Caki2 (cell line): ENCODE results near the gene NTM. TPM values are rescaled to one million over a fixed set of nuclear protein-coding genes. Genes with fewer than 3 reads are reported as not detected.

Experiments
- DNase-seq: peaks from one replicate; pipeline ENCODE4 v3.0.0-alpha.2; 2015; ENCODE audit warnings: low read depth
- in situ Hi-C: cut with HindIII; loops from 2 replicates; pipeline ENCODE4 v1.10.0; 2016; ENCODE audit warnings: low sequenced_read_pairs, low pct_unique_long_range_greater_than_20kb, mixed read lengths
- total RNA-seq: library from RNA; depleted of rRNA; stranded (reverse); fragments of >200 nt; shearing (Covaris generic); gene quantifications from 2 replicates; pipeline ENCODE4 v1.2.3, GENCODE V29; 2014; ENCODE audit warnings: low replicate concordance

The NTM gene
- total RNA-seq, 1 experiment from 2014 or later = not detected

DNA sequence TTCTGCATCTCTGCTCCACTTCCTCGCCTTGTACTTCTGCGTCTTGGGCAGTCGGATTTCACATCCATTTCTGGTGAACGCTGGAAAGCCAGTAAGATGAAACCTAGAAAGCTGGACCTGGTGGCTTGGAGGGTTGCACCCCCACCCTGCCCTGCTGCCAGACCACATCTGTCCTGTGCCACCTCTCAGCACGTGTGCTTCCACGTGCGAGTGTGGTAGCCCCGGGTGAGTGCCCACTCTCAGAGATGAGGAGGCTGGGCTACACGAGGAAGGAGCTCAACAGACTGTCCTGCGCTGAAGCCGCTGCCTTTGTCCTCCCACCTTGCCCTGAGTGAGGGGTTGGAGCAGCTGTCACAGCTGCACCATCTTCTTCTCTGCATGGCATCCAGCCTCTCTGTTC is 77.5 kb downstream of the NTM start:
- in situ Hi-C loops = no loop called here

DNA sequence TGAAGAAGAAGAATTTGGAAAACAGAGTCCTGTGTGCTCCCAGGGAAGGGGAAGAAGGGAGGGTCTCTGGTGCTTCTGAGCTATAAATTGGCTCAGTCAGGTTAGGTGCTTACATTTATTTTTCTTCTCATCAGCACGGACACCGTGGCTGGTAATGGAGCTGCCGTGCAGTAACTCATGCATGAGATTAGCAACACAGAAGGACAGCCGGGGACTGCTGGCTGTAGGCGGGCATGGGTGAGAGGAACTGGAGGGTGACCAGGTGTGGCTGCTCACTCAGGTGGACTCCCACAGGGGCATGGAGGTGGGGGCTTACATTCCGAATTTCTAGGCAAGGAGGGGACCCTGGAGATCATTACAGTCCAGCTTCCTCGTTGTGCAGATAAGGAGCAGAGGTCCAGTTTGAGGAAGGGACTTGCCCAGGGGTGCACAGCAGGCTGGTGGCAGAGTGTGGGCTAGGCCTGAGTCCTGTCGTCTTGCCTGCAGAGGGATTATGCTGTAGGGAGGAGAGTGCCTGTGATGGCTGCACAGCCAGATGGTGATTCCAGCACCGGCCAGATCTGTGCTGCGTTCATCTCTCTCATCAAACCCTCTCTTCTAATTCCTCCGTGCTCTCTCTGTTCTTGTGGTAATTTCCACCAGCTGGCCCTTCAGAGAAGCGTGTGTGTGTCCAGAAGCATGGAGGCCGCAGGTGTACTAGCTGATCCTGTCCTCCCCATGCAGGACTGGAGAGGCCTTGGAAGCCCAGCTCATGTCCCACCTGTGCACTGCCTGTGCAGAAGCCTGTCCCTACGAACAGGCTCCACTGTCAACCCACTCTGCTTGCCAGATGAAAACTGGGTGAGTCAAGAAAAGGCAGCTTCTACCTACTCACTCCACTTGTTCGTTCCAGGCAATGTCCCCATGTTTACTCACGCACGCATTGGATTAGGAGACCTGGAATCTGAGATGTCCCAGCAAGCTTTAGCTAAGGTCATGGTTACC is 78.9 kb downstream of the NTM start:
- in situ Hi-C loops = no loop called here
- DNase-seq = no peak

More for the DNA sequence above, 77.5 kb downstream of the NTM start:
- DNase-seq = no peak

DNA sequence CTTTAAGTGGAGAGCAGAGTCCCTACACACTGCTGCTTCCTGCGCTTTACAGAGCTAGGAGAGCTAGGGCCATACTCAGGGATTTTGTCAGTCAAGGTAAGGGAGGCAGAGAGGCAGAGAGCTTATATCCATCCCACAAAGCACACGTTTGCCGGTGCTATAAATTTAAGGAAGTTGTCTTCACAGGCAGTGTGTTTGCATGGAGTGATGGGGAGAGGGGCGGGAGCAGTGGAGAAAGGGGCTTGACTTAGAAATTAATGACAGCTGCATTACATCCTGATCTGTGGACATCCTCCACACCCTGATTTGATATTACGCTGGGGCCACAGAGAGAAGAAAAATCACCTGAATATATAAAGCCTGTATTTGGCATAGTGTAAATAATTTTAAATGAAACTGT is 84.1 kb downstream of the NTM start:
- no peak for DNase-seq
- in situ Hi-C loops = no loop called here

DNA sequence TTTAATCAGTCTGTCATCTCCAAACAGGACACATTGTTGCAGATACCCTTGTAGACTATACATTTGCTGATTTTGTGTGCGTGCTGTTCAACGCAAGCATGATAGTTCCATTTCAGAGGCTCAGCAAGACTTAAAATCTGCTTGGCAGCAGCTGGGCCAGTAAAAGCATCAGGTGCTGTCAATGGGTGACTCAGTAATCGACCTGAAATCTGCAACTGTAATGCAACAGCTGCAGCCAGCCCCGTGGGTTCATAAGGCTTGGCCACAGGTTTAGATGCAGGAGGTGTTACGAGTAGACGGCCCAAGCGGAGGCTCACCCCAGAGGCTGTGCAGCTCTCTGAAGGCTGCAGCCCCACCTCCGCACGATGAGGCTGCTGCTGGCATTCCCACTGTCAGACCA is 84.6 kb downstream of the NTM start:
- no peak for DNase-seq
- in situ Hi-C loops = no loop called here

DNA sequence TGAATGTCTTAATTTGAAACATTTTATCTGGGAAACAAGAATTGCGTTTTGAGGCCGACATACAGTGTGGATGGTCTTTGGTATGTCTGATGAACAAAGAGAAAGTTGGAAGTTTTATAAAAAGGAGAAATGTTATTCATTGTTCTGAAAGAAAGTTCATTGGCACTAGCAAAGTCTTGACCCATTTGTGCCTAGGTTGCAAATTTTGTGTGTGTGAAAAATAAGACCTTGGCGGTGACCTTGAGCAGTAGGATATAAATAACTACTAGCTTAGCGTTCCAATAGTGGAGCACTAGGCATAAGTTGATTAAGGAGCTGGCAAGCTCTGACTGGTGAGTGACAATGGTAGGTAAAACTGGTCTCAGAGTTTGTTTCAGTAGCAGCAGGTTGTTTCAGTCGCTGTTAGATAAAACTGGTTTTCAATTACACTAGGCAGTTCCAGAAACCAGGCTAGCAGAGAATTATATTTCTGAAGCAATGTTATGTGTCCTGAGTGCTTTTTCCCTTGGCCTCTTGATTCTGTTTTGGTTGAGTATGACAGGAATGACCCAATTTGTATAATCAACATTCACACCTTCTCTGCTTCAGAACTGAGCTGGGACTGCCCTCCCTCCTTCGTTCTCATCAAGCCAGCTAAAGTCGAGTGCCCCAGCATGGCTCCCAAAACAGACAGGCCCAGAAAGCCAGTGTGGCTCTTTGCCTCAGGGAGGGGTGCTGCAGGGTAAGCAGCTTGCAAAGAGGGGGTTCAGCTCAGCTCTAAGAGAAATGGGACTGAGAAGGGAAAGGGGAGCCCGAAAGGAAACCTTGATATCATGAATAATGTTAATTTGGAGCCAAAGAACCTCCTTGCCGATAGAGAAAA is 85.7 kb downstream of the NTM start:
- in situ Hi-C loops = no loop called here
- DNase-seq = no peak

DNA sequence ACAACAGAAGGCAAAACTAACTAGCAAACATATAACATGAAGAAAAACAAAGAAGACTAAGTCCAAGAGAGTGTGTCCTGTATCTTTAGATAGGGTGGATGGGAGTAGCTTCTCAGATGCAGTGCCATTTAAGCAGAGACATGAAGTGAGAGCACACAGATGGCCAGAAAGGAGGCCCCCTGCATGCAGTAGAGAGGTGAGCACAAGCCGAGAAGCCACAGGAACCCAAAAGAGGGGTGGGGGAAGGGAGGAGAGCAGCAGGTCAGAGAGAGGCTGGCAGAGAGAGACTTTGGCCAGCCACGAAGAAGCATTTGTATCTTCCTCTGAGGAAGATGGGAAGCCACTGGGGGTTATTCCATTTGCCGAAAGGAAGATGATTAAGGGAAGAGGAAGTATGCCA is 86.7 kb downstream of the NTM start:
- in situ Hi-C loops = no loop called here
- no peak for DNase-seq

DNA sequence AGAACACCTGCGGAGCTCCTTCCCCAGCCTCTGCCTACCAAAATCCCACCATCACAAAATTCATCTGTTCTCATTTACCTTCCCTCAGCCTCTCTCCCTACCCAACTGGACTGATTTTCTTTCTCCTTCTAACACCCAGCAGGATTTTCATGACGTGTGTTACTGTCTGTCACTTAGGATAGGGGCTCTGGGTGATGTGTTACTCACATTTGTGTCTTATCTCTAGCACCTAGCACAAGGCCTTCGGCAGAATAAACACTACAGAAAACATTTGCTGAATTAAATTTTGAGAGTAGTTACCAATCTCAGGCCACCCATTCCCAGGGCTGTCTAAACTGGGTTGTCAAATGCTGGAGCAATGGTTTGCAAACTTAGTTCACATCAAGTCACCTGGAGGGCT is 88.0 kb downstream of the NTM start:
- in situ Hi-C loops = no loop called here
- no peak for DNase-seq

DNA sequence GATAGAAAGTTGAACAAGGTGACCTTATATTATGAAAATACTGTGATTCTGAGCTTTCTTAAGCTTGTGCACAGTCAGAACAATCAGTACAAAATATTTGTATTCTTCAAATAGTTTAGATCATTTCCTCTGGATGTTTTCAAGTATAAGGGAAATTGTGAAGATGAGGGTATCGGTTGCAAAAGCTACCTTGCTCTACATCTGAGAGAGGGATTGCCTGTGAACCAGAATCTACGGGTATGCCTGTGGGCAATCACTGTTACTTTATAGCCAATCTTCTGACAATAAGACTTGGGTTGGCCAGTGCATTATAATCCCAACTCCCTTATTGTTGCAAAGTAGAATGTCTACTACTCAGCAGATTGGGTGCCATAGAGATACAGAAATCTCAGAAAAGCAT is 90.5 kb downstream of the NTM start:
- in situ Hi-C loops = no loop called here
- DNase-seq = no peak

DNA sequence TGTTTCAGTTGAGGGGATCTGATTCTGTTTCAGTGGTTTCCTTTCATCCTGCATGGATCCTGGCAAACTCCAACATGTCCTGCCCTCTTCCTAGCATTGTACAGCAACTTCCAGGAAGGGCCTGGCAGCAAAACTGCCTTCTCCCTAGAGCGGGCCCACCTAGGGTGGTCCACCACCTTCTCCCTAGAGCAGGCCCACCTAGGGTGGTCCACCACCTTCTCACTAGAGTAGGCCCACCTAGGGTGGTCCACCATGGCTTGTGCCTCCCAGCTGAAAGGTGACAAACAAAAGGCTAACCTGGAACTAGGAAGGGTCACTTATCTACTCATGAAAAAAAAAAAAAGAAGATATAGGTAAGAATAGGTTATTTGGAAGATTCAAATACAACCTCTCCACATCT is 92.2 kb downstream of the NTM start:
- no peak for DNase-seq
- in situ Hi-C loops = no loop called here

DNA sequence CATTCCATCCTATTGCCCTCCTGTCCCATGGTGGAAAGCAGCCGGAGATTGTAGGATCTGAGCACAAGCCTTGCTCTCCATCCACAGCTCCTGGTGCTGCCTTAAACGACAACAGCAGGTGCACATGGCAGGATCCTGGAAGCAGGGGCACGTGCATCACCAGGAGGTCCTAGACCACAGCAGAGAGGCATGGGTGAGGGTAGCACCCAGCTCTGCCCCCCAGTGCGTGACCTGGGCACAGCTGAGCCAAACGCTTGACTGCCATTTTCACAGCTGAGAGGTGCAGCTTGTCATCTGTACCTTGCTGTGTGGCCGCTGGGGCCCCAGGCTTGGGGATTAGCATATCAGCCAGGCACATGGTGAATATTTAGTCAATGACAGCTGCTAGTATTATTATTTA is 92.7 kb downstream of the NTM start:
- no peak for DNase-seq
- in situ Hi-C loops = no loop called here

DNA sequence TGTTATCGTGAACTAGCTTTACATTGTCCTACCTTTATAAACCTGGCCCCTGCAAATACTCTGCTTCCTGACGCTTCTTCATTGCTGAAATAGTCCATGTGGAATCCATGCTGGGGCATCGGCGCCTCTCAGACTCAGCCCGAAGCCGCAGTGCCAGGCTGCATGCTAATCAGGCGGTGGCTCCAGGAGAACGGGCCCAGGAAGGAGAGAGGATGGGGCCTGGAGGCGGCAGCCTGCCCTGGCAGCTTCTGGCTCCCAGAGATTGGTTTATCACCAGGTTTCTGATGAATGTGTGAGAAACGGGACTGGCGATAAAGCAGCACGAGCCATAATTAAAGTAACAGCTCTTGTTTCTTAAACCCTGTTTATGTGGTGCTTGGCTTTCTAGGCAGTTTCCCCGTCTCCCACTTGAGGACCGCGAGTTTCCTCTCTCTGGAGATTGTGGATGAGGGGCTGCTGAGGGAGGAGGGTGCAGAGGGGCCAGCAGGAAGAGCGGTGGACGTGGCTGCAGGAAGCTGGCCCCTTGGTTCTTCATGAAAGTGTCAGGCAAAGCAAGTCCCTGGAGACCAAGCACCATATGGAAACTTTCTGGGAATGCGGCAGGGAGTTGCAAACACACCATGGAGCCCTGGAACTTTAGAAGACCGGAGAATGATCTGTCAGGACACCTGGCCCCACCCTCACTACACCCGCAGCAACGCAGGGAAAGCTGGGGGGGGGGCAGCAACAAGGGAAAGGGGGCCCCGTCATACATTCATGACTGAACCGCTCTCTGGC is 93.4 kb downstream of the NTM start:
- in situ Hi-C loops = no loop called here
- no peak for DNase-seq

DNA sequence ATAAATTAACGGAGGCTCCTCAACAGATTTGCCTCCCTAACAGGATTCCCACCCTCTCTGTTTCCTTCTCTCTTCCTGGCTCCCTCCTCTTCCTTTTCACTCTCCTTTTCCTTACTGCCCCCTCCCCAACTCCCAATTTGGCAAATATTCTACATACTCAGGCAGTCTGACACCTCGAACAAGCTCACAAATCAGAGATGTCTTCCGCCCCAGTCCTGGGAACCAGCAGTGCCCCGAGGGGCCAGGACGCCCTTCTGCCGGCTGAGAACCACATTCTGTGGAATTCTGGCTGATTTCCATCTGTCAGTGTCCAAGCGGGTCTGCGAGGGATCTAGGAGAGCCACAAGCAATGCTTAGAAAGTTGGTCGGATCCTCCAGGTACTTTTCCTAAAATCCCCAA is 94.0 kb downstream of the NTM start:
- in situ Hi-C loops = no loop called here

DNA sequence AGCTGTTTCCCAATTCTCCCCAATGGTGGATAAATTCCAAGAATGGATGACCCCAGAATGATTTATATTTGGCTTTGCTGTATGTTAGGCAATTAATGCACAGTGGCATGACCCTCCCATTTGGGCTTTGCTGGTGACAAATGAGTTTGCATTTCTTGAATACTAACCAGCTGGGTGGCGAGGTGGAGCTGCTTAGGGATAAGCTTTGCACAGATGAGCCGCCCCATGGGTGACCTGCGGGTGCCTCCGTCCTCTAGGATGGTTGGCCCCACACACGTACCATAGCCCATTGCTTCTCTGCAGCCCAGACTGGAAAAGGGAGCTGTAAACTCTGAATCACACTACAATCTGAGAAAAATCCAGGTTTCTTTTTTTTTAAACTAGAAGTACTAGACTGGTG is 94.6 kb downstream of the NTM start:
- in situ Hi-C loops = no loop called here

More for the DNA sequence above, 94.0 kb downstream of the NTM start:
- DNase-seq = no peak

DNA sequence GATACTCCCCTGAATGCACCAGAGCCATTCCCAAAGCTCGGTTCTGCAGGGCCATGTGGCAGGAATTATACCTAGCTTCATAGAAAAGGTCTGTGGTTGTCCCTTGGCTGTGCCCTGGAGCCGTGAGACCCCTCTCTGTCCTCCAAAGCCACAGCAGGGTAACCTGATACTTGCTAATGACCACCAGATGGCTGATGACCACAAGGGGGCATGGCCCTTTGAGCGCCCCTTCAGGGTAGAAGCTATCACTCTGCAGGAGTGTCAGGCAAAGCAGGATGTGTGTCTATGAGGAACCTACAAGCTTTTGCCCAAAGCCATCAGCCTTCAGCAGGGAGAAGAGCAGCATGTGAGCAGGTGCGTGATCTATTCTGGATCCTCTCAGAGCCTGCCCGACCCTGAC is 95.3 kb downstream of the NTM start:
- DNase-seq = no peak
- in situ Hi-C loops = no loop called here

More for the DNA sequence above, 94.6 kb downstream of the NTM start:
- DNase-seq = no peak

DNA sequence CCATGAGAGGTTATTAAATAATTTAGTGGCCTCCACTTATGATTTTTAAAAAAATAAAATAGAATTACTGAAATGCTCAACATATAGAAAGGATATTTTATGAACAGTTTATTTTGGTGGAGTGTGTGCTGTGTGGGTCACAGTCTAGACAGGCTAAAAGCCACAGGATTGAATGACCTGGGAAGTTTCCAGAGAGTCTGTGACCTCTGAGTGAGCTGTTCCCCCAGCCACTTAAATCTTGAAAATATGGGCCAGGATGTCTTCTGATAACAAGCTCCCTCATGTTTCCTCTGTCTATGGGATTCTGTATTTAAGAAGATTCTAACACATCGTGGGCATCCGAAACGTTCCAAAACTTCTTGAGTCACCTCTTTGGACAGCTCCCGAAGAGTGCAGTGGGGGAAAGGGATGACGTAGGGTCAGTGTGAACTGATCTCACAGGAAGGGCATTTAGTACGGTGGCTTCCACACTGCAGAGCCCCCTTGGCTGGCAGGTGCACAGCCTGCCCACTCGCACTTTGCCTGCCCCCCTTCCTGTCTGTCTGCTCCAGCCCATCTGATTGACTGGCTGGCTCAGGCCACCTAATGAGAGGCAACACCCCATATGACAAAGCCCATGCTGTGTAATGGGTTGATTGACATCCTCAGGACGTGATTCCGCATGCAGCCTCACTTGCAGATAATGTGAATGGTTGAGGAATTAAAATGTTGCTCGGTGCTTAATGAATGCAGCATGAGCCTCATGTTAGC is 97.4 kb downstream of the NTM start:
- in situ Hi-C loops = no loop called here
- DNase-seq = no peak

DNA sequence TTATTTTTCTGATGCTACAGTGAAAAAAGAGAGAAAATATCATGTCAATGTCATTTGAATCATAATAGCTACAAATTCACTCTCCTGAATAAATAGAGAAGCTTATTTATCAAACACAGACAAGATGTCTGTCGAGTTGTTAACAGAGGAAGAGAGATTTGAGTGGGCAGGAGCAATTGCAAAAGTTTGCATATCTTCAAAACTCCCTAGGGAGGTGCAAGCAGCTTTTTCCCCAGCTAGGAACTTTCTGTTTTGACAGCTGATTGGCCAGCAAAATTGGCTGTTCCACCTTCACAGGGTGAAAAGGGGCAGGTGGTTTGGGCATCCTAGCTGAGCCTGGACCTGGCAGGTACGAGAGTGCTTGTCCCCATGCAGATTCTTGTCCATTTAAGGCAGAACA is 98.2 kb downstream of the NTM start:
- DNase-seq = no peak
- in situ Hi-C loops = no loop called here

DNA sequence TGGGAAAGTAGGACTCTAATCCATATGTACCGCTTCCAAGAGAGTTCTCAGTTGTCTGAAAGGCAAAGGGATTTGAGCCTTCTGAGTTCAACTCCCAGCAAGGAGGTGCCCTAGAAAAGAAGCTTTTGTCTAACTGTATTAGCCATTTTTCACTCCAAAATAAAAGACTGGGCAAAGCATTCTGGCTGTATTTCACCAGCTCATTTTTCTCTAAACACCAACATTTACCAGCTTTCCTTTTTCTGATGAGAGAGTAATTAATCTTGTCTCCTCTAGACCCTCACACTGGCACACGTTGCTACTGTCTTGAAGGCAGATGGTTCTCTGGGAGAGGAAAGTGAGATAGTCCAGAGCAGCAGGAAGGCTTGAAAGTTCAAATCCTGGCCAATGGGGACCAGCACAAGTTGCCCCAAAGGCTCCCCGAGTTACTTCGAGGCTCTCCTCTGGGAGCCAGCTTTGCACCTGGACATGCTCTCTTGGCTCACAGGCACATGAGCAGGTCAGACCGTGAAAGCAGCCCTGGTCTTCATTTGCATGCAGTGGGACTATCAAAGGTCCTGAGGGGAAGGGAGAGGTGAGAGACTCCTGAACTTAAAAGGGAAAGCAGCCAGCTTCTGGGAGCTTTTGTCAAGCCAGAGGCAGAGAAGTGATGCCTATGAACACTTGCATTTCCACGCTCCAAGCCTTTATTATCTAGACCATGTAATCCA is 100.0 kb downstream of the NTM start:
- in situ Hi-C loops = no loop called here
- DNase-seq = no peak
